ENCODE results near the gene TMUB1.

The TMUB1 gene

GRCh38 chr7:151104411-151105235 is 21.3 kb upstream of the TMUB1 start:
- DNase-seq (ENCODE audit: insufficient read length, low spot score) (no peak), FAIRE-seq (no peak)

GRCh38 chr7:151103973-151104372 is 20.7 kb upstream of the TMUB1 start:
- DNase-seq (ENCODE audit: insufficient read length, low spot score) (no peak), FAIRE-seq (no peak)

GRCh38 chr7:151102991-151103390 is 19.7 kb upstream of the TMUB1 start:
- DNase-seq (ENCODE audit: insufficient read length, low spot score) (no peak), FAIRE-seq (no peak)

GRCh38 chr7:151101621-151102396 is 18.5 kb upstream of the TMUB1 start:
- no peak for DNase-seq (ENCODE audit: insufficient read length, low spot score)
- FAIRE-seq = no peak

- DNase-seq (ENCODE audit: insufficient read length, low spot score) (no peak), FAIRE-seq (no peak)
These were observed 17.6 kb upstream of the TMUB1 start for GRCh38 chr7:151100921-151101320.

- FAIRE-seq (no peak), DNase-seq (ENCODE audit: insufficient read length, low spot score) (no peak)
These were observed 16.4 kb upstream of the TMUB1 start for GRCh38 chr7:151099486-151100211.

GRCh38 chr7:151095828-151096475 is 12.7 kb upstream of the TMUB1 start:
- no peak for FAIRE-seq
- DNase-seq (ENCODE audit: insufficient read length, low spot score) = no peak

GRCh38 chr7:151095123-151095797 is 12.0 kb upstream of the TMUB1 start:
- no peak for DNase-seq (ENCODE audit: insufficient read length, low spot score)
- FAIRE-seq = no peak

GRCh38 chr7:151094675-151095074 is 11.4 kb upstream of the TMUB1 start:
- FAIRE-seq (no peak), DNase-seq (ENCODE audit: insufficient read length, low spot score) (no peak)

- FAIRE-seq = no peak
- DNase-seq (ENCODE audit: insufficient read length, low spot score) = no peak
These were observed 10.5 kb upstream of the TMUB1 start for GRCh38 chr7:151093748-151094147.

GRCh38 chr7:151091988-151092387 is 8.7 kb upstream of the TMUB1 start:
- DNase-seq (ENCODE audit: insufficient read length, low spot score) (no peak), FAIRE-seq (no peak)

- FAIRE-seq = no peak
- DNase-seq (ENCODE audit: insufficient read length, low spot score) = no peak
These were observed 8.1 kb upstream of the TMUB1 start for GRCh38 chr7:151091431-151091830.

- DNase-seq (ENCODE audit: insufficient read length, low spot score) (no peak), FAIRE-seq (no peak)
These were observed 7.7 kb upstream of the TMUB1 start for GRCh38 chr7:151091003-151091402.

GRCh38 chr7:151089893-151090730 is 6.8 kb upstream of the TMUB1 start:
- no peak for DNase-seq (ENCODE audit: insufficient read length, low spot score)
- FAIRE-seq = no peak

GRCh38 chr7:151088856-151089699 is 5.8 kb upstream of the TMUB1 start:
- FAIRE-seq (no peak), DNase-seq (ENCODE audit: insufficient read length, low spot score) (no peak)

- FAIRE-seq = no peak
- no peak for DNase-seq (ENCODE audit: insufficient read length, low spot score)
These were observed 4.9 kb upstream of the TMUB1 start for GRCh38 chr7:151088019-151088855.

GRCh38 chr7:151087245-151088018 is 4.1 kb upstream of the TMUB1 start:
- FAIRE-seq (peak; percentile 51), DNase-seq (ENCODE audit: insufficient read length, low spot score) (peak; percentile 51)
